HG02571 (cell line): Measurements from ENCODE around the gene FAM20C.
"Not testable (repeated sequence)": the region's sequence is repeated elsewhere in the genome, so short reads cannot be mapped to it uniquely, and the experiment has no call there.

ENCODE experiments used
- ATAC-seq: cut with Tn5 transposase; IDR thresholded peaks from one replicate; pipeline ENCODE4 v1.9.1; 2021; ENCODE audit warnings: mild to moderate bottlenecking, moderate library complexity; ENCODE audit not compliant: unreplicated experiment

FAM20C gene

DNA sequence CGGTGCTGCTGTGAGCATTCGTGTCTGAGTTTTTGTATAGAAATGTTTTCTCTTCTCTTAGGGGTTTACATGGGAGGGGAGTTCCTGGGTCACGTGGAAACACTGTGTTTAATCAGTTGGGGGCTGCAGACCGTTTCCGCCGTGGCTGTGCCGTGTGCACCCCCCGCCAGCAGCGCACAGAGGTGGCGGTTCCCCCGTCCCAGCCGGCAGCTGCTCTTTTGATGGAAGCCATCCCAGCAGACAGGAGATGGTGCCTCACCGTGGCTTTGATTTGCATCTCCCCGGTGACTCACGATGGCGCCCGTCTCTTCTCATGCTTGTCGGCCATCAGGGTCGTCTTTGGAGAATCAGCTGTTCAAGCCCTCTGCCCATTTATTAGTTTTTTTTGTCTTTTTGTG lies 62.7 kb downstream of the FAM20C start:
- ATAC-seq, result no peak

DNA sequence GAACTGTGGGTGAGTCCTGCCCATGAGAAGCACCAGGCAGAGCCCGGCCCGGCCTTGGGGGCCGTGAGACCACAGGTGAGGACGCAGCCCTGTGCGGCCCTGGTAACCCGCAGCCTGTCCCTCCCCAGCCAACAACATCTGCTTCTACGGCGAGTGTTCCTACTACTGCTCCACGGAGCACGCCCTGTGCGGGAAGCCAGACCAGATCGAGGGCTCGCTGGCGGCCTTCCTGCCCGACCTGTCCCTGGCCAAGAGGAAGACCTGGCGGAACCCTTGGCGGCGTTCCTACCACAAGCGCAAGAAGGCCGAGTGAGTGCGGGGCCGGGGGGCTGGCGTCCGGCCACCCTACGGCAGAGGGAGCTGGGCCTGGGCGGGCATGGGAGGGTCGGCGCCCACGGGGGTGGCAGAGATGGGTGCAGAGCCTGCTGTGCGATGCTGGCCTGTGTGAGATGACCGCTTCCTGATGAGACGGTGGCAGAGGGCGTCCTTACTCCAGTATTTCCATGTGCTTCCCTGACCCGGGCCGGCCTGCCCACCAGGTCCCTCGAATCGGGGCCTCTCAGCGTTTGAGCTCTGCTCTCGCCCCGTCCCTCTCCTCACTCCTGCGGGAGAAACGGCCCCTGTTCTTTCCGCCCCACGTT lies 63.5 kb downstream of the FAM20C start:
- ATAC-seq, result no peak

DNA sequence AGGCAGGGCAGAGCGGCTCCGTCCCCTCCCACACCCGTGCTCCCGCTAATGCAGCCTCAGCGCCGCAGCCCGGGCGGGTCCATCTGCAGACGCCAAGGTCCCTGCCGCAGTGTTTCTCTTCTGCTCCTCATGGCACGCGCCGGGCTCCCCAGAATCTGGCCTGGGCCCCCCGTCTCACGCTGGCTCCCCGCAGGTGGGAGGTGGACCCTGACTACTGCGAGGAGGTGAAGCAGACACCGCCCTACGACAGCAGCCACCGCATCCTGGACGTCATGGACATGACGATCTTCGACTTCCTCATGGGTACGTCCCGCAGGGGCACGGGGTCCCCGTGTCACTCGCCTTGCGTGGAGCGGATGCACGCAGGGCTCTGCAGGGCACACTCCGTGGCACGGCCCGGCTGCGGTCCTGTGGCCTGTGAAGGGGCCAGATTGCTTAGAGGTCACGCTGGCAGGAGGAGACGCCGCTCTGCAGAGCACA lies 64.1 kb downstream of the FAM20C start:
- no peak for ATAC-seq

DNA sequence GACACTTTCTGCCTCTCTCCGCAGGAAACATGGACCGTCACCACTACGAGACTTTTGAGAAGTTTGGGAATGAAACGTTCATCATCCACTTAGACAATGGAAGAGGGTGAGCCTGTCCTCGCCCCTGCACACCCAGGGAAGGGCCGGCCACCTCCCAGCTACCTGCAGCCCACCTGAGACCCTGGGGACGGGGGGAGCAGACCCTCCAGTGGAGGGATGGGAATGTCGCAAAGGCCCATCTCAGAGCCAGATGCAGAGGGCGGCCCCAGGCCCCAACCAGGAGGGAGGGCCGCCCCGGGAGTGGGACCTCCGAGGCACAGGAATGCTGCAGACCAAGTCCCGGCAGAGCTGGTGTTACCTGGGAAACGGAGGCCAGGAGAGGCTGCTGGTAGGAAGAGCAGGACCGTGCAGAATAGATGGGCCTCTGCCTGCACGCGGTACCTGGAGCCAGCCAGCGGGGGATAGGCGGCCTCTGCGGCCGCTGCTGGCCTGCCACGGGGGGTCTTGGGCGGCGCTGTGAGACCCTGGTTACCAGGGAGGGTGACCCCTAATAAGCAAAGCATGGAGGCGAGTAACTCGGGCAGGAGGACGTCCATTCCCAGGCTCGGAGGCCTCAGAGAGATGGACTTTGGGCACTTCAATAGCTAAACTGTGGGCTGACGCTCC lies 64.7 kb downstream of the FAM20C start:
- no peak for ATAC-seq

DNA sequence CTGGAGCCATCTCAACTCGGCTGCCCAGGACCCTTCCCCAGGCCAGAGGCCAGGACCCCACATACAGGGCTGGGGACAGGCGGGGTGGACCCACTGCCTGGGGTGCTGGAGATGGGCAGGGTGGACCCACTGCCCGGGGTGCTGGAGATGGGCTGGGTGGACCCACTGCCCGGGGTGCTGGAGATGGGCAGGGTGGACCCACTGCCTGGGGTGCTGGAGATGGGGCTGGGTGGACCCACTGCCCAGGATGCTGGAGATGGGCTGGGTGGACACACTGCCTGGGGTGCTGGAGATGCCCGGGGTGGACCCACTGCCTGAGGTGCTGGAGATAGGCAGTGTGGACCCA lies 65.2 kb downstream of the FAM20C start:
- ATAC-seq, result no peak

DNA sequence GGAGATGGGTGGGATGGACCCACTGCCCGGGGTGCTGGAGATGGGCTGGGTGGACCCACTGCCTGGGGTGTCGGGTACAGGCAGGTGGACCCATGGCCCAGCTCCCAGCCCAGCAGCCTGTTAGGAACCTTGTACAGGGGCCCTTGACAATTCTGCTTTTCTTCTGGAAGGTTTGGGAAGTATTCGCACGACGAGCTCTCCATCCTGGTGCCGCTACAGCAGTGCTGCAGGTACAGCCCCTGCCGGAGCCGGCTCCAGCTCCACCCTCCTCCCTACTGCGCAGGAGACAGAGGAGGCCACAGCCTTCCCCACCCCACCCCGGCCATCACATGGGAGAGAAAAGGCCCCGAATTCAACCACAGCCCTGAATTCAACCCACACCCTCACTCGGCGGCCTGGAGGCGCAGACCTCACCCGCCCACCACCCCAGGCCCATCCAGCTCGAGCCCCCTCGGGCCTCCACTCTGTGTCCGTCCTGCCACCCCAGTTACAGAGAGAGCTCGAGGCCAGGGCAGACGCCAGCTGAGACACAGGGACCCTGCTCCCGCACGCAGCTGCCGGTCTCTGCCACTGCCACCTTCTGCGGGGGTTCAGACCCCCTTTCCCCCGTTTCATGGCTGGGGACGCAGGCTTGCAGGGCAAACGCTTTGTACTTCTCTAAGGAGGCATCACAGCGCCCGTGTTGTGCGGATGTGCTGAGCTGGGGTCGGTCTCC lies 66.3 kb downstream of the FAM20C start:
- no peak for ATAC-seq

DNA sequence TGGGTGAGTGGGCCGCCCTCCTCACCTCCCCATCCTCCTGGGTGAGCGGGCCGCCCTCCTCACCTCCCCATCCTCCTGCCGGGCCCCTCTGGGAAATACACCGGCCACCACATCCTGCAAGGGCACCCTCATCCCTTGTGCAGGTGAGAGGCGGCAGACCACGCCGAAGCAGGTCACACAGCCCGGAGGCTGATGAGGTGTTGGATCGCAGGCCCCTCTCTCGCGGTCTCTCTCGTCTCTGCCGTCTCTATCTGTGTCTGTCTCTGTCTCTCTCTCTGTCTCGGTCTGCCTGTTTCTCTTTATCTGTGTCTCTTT lies 66.8 kb downstream of the FAM20C start:
- no peak for ATAC-seq

DNA sequence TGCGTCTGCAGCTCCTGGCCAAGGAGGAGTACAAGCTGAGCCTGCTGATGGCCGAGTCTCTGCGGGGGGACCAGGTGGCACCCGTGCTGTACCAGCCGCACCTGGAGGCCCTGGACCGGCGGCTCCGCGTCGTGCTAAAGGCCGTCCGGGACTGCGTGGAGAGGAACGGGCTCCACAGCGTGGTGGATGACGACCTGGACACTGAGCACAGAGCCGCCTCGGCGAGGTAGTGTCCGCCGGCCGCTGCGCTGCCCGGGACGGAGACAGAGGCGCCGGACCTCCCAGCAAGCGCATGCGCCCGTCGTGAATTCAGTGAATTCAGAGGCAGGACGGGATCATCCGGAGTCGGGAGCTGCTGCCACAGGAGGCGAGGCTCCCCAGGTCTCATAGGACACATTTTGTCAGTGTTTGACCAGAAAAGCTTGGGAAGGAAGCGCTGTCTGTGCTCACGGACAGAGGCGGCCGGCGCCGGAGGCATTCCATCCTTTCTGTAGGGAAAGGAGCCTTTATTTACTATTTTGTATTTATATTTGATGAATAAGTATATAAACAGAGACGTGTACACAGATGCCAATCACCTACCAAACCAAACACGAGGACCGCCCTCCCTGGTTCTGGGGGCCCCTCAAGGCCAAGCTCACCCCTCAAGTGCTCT lies 67.5 kb downstream of the FAM20C start:
- no peak for ATAC-seq

DNA sequence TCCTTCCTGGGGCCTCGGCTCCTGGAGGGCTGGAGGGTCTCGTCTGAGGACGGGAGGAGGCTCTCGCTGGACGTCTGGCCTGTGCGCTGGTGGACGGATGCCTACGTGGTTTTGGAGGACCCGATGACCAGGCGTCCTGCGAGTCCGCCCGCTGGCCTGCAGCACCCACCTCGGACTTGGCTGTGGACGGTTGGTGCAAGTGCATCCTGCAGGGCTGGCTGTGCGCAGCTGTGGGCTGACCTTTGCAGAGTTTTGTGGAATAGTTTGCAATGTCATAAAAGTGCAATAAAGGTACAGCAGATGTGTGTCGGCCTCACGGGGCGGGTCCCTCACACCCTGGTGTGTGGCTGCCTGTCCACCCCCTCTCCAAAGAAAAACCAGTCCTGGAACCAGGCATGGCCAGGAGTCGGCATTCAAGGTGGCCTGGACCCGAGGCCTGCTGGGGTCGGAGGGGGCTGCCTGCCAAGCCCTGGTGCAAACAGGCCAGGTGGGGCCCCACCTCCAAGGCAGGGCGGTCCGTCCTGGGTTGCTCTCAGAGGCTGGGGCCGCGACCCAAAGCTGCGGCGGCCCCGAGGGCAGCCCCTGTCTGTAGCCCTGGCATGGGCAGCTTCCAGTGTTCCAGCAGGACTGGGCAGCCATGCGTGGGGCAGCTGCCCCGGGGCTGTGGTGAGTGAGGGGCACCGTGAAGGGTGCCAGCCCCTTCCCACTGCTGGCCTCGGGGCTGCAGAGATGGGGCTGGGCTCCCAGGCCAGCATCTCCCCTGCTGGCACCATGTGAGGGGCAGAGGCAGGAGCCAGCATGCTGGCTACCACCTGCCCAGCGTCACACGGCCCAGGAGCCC lies 68.3 kb downstream of the FAM20C start:
- no peak for ATAC-seq

DNA sequence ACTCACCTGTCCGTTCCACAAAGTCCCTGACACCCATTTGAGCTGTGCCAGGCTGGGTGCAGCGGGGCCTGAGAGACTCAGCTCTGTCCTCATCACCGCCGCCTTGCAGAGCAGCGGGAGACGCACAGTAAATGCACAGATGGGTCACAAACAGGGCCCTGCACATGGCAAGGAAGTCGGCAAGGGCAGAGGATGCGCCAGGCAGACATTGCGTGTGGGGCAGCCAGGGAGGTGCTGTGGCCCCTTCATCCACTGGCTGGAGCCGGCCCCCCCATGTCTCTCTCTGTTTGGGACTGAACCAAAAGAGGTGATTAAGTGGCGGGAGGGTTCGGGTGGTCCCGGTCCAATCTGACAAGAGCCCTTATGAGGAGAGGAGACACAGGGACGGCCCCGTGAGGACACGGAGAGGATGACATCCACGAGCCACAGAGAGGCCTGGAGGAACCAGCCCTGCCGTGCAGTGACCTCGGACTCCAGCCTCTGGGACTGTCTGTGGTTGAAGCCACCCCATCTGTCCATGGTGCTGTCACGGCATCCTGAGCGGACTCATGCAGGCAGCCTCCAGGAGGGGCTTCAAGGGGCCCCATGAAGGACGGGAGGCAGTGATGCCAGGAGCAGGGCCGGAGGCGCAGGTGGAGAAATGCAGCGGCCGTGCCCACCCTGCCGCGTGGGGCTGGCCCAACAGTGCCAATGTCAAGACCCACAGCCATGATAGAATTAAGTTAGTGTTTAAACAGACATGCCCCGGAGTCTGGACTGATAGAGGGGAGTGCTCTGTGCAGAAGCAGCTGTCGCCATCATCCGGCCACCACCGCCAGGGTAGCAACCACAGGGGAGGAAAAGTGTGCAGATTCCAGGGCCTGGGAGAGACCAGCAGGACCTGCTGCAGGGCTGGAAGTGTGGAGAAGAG lies 69.2 kb downstream of the FAM20C start:
- no peak for ATAC-seq

DNA sequence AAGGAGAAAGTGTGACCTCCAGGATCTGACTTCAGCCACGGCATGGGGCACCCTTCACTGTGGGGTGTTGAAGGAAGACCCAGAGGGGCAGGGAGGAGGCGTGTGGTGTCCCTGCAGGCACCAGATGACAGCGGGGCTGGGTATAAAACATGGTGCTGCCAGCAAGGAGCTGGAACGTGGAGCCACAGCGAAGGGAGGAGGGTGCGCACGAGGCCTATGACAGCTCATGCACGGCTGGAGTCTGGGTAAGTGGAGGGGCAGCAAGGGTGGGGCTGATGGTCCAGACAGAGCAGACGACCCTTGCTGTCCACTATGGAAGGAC lies 69.8 kb downstream of the FAM20C start:
- ATAC-seq, result no peak

DNA sequence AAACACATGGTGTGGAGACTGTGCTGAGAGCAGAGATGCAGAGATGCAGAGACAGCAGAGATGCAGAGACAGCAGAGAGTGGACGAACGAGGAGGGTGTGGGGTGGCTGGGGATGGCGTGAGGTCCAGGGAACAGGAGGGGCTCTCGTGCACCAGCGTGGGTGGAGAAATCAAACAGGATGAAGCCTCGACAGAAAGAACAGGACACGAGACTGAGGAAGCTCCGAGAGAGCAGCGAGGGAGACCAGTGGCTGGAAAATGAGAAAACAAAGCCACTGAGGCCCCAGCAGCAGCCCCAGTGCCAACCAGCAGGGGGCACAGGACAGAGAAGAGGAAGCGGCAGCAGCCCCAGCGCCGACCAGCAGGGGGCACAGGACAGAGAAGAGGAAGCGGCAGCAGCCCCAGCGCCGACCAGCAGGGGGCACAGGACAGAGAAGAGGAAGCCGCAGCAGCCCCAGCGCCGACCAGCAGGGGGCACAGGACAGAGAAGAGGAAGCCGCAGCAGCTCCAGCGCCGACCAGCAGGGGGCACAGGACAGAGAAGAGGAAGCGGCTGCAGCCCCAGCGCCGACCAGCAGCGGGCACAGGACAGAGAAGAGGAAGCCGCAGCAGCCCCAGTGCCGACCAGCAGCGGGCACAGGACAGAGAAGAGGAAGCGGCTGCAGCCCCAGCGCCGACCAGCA lies 70.4 kb downstream of the FAM20C start:
- ATAC-seq, result not testable (repeated sequence)

DNA sequence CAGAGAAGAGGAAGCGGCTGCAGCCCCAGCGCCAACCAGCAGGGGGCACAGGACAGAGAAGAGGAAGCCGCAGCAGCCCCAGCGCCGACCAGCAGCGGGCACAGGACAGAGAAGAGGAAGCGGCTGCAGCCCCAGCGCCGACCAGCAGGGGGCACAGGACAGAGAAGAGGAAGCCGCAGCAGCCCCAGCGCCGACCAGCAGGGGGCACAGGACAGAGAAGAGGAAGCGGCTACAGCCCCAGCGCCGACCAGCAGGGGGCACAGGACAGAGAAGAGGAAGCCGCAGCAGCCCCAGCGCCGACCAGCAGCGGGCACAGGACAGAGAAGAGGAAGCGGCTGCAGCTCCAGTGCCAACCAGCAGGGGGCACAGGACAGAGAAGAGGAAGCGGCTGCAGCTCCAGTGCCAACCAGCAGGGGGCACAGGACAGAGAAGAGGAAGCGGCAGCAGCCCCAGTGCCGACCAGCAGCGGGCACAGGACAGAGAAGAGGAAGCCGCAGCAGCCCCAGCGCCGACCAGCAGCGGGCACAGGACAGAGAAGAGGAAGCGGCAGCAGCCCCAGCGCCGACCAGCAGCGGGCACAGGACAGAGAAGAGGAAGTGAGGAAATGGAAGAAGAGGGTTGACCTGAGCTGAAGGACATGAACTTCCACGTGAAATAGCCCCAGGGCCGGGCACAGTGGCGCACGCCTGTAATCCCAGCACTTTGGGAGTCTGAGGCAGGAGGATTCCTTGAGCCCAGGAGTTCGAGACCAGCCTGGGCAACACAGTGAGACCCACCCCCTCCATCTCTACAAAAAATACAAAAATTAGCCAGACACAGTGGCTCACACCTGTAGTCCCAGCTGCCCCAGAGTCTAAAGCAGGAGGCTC lies 71.3 kb downstream of the FAM20C start:
- not testable (repeated sequence) for ATAC-seq

DNA sequence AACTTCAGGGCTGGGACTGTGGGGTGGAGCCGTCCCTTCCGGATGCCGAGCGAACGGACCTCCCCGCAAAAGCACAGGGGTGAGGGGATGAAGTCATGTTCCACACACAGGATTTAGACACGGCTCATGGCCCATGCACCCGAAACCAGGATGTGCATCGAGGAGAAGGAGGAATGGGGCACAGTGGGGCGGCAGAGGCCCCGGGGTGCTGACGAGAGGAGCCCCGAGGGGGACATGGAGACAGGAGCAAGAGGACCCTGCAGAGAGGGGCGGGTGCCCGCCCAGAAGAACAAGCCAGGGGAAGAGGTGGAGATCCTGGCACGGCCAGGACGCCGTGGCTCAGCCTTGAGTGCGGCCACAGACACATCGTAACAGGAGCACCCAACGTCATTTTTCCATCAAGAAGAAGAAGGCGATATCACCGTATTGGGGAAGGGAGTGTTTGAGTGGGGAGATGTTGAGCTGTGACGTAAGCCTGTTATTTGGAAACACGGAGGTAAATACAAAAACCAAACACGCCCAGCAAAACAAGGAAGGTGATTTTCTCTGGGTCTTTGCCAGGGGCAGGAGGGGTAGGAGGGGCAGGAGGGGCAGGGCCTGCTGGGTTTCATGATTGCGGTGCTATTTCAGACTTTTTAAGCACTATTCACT lies 72.3 kb downstream of the FAM20C start:
- no peak for ATAC-seq

DNA sequence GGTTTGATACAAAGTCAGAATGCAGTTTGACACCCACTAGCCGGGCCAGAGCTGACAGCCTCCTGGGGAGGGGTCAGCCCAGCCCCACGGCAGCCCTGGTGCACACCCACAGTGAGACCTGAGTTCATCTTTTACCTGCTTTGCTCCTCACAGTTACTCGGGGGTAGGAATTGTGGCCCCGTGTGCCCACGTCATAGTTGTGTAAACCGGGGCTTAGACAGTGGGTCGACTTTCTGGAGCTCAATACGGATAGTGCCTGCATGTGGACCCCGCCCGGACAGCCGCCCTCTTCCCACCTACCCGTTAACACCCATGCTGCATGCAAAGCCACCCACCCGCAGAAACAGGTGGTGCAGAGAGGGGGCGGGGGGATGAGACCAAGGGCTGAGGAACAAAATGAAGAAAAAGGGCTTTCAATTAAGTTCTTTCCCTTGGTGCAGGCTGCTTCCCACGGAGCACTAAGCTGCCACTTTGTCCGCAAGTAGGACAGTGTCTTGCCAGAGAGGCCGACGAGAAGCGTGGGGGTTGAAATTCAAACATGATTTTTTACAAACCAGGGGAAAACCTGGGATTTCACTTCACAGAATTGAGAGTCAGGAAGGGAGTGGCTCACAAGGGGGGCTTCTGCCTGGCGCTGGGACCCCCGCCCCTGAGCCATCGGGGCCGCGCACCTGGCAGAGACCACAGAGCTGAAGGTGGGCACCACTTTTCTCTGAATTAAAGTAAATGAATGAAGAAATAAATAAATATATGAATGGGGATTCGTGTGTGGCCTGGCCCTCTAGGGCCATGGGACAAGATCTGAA lies 73.0 kb downstream of the FAM20C start:
- ATAC-seq, result no peak

DNA sequence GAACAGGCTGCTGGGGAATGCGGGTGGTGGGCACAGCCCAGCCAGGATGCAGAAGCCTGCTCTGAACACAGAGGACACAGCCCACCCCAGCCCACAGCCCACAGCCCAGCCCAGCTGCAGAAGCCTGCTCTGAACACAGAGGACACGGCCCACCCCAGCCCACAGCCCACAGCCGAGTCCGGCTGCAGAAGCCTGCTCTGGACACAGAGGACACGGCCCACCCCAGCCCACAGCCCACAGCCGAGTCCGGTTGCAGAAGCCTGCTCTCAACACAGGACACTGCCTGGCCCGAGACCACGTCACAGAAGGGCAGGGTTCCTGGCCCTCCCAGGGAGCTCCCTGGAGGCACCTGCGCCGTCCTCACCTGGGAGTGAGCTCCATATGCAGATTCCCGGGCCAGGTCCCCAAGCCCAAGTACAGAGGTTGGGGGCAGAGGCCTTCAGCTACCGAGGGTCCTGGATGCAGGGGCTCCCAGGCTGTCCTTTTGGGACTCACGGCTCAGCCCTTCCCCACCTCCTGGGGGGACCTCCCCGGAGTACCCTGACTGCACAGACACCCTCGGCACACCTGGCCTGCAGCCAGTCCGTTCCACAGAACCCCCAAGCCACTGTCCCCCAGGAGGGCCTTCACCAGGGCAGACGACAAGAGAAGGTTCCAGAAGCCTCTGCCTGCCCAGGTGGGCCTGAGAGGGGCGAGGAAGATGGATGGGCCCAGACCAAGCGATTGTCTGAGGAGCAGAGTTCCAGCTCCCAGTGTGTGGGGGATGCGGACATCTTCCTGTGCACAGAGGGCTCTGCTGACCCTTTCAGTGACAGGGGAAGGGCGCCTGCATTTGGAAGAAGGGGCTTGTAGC lies 73.9 kb downstream of the FAM20C start:
- ATAC-seq, result no peak
